B cell (primary cell): ENCODE results near the gene CDC20B. TPM values are rescaled to one million over a fixed set of nuclear protein-coding genes. Genes with fewer than 3 reads are reported as not detected.

Experiments used
- ATAC-seq: fragments of 200-7000 bp; cut with Tn5 transposase; one replicate; pipeline ENCODE4 v1.10.0; 2021; ENCODE audit warnings: low read depth, mild to moderate bottlenecking, moderate number of reproducible peaks, moderate library complexity
- CTCF ChIA-PET: fragments of 350-600 bp; sonication (Branson Sonifier 250); formaldehyde crosslinking; loops from one replicate; lab custom pipeline; 2021; ENCODE audit warnings: antibody characterized with exemption, inconsistent platforms; lab: Charles Lee
- POLR2A ChIA-PET: fragments of 350-600 bp; sonication (Branson Sonifier 250); formaldehyde crosslinking; loops from one replicate; lab custom pipeline; 2021; ENCODE audit warnings: antibody characterized with exemption; lab: Charles Lee
- DNase-seq: peaks from one replicate; pipeline ENCODE4 v3.0.0; 2013
- H2AFZ ChIP-seq: 2 replicates; pipeline ENCODE4 v1.6.1; 2012; ENCODE audit warnings: mild to moderate bottlenecking, low read depth, low read length; ENCODE audit not compliant: insufficient read depth, poor library complexity, severe bottlenecking
- H3K27ac ChIP-seq, 2 donors: 1 replicate in 1 of 2; 2 replicates in 1 of 2; pipeline ENCODE4 v1.5.1; 2012 to 2013; ENCODE audit warnings: low read length in 2 of 2, mild to moderate bottlenecking in 2 of 2, moderate library complexity in 1 of 2
- H3K27me3 ChIP-seq, 4 experiments: fragments of 200-600 bp in 1 of 4; sonication (generic) in 1 of 4; replicated peaks in 1 of 4; 1 replicate in 2 of 4; 2 replicates in 2 of 4; pipeline versions ENCODE4 v1.6.1 to v1.7.0; 2013 to 2016; ENCODE audit warnings: low read length in 3 of 4, mild to moderate bottlenecking in 2 of 4, mixed read lengths in 1 of 4, moderate library complexity in 1 of 4; ENCODE audit not compliant: insufficient read depth in 4 of 4, control insufficient read depth in 3 of 4; ENCODE audit errors: control extremely low read depth in 1 of 4
- H3K36me3 ChIP-seq, 2 experiments: replicated peaks in 1 of 2; 1 replicate in 1 of 2; 2 replicates in 1 of 2; pipeline versions ENCODE4 v1.6.1 to v1.7.1; 2013; ENCODE audit warnings: low read length in 1 of 2; ENCODE audit not compliant: insufficient read depth in 2 of 2, control insufficient read depth in 1 of 2; ENCODE audit errors: control extremely low read depth in 1 of 2, extremely low read depth in 1 of 2
- H3K4me1 ChIP-seq, 2 donors: fragments of 200-600 bp in 1 of 2; sonication (generic) in 1 of 2; 1 replicate in 1 of 2; 2 replicates in 1 of 2; pipeline versions ENCODE4 v1.5.1 to v1.6.1; 2013 to 2017; ENCODE audit warnings: low read length in 2 of 2; ENCODE audit not compliant: control insufficient read depth in 2 of 2, insufficient read depth in 2 of 2
- H3K4me2 ChIP-seq: replicated peaks from 2 replicates; pipeline ENCODE3; 2012; ENCODE audit warnings: mild to moderate bottlenecking, low read depth, low read length; ENCODE audit not compliant: poor library complexity, severe bottlenecking
- H3K4me3 ChIP-seq, 5 experiments: fragments of 200-600 bp in 1 of 5; sonication (generic) in 1 of 5; 1 replicate in 3 of 5; 2 replicates in 2 of 5; pipeline versions ENCODE4 v1.5.1 to v1.7.0; 2011 to 2016; ENCODE audit warnings: low read length in 4 of 5, mild to moderate bottlenecking in 4 of 5, low read depth in 2 of 5, control low read depth in 1 of 5, moderate library complexity in 1 of 5; ENCODE audit not compliant: insufficient read depth in 1 of 5; ENCODE audit errors: control extremely low read depth in 1 of 5, extremely low read depth in 1 of 5
- H3K79me2 ChIP-seq: fragments of 200-600 bp; sonication (generic); one replicate; pipeline ENCODE4 v1.6.0; 2016; ENCODE audit warnings: low read length; ENCODE audit not compliant: control insufficient read depth, insufficient read depth
- H3K9ac ChIP-seq: fragments of 200-600 bp; sonication (generic); 2 replicates; pipeline ENCODE4 v1.6.1; 2017; ENCODE audit warnings: mild to moderate bottlenecking, low read length, moderate library complexity
- H3K9me3 ChIP-seq, 3 donors: one replicate each; pipeline versions ENCODE4 v1.6.1 to v1.7.1; 2013; ENCODE audit warnings: low read length in 2 of 3; ENCODE audit not compliant: control insufficient read depth in 2 of 3, insufficient read depth in 1 of 3; ENCODE audit errors: control extremely low read depth in 1 of 3
- H4K20me1 ChIP-seq: 2 replicates; pipeline ENCODE4 v1.6.0; 2012; ENCODE audit warnings: mild to moderate bottlenecking, low read length; ENCODE audit not compliant: insufficient read depth, control insufficient read depth, poor library complexity, severe bottlenecking
- H3K27ac Mint-ChIP-seq: one replicate; pipeline ENCODE4 v1.8.0; 2021; ENCODE audit warnings: mixed read lengths
- H3K27me3 Mint-ChIP-seq: one replicate; pipeline ENCODE4 v1.8.0; 2021; ENCODE audit warnings: mixed read lengths
- H3K4me1 Mint-ChIP-seq: one replicate; pipeline ENCODE4 v1.8.0; 2021; ENCODE audit warnings: mixed read lengths
- H3K4me3 Mint-ChIP-seq: one replicate; pipeline ENCODE4 v1.8.0; 2021; ENCODE audit warnings: mixed read lengths
- H3K9me3 Mint-ChIP-seq: one replicate; pipeline ENCODE4 v1.8.0; 2022; ENCODE audit warnings: mixed read lengths; ENCODE audit not compliant: insufficient read depth
- EZH2 ChIP-seq: IDR thresholded peaks from 2 replicates; pipeline ENCODE4 v1.6.1; 2012; ENCODE audit warnings: borderline replicate concordance, low read depth, mild to moderate bottlenecking, moderate library complexity, low read length; ENCODE audit not compliant: insufficient read depth, poor library complexity, severe bottlenecking
- WGBS: methylation state at CpG from one replicate; pipeline ENCODE4 v1.1.5; 2013; ENCODE audit warnings: missing lambda C conversion rate; ENCODE audit not compliant: insufficient coverage; 5-methylcytosine and 5-hydroxymethylcytosine counted together
- intact Hi-C: fragments of 100-400 bp; cut with micrococcal nuclease; formaldehyde crosslinking; loops from one replicate; pipeline ENCODE4 v1.10.0; 2022
- polyA plus RNA-seq: library from polyadenylated mRNA; depleted of rRNA; stranded (reverse); fragments of >200 nt; gene quantifications from 2 replicates; pipeline ENCODE4 v1.2.3, GENCODE V29; 2012
- total RNA-seq, 2 donors: library from RNA; stranded (reverse); fragments of 120-200 nt in 1 of 2; gene quantifications; 1 replicate in 1 of 2; 2 replicates in 1 of 2; pipeline versions ENCODE4 v1.2.3 to v1.2.4, GENCODE V29; 2013 to 2022
- TF ChIP-seq, protein P1 (sequence below): fragments of 200-600 bp; IDR thresholded peaks from one replicate; pipeline ENCODE4 v1.8.0; 2022; ENCODE audit warnings: antibody characterized with exemption, mild to moderate bottlenecking

CDC20B gene
- total and polyA plus RNA-seq, 2 donors (not counting 1 experiment from before 2014, with no cell fraction given) = 0.09 TPM; not detected in 1

- peak; percentile 57 for DNase-seq
- TF ChIP-seq, protein P1, sequence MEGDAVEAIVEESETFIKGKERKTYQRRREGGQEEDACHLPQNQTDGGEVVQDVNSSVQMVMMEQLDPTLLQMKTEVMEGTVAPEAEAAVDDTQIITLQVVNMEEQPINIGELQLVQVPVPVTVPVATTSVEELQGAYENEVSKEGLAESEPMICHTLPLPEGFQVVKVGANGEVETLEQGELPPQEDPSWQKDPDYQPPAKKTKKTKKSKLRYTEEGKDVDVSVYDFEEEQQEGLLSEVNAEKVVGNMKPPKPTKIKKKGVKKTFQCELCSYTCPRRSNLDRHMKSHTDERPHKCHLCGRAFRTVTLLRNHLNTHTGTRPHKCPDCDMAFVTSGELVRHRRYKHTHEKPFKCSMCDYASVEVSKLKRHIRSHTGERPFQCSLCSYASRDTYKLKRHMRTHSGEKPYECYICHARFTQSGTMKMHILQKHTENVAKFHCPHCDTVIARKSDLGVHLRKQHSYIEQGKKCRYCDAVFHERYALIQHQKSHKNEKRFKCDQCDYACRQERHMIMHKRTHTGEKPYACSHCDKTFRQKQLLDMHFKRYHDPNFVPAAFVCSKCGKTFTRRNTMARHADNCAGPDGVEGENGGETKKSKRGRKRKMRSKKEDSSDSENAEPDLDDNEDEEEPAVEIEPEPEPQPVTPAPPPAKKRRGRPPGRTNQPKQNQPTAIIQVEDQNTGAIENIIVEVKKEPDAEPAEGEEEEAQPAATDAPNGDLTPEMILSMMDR = no peak
- peak; percentile 95 for TF ChIP-seq EZH2
- CTCF ChIA-PET = interaction anchor here (1.6 kb wide), 1 partner anchor 58 kb away, joined by 3 read pairs; no protein-coding TSS in a partner anchor
- under 1% methylated on average over 44 of the region's 44 CpGs for WGBS
- Mint-ChIP-seq H3K4me1 (peaks cover 34% of the 10 kb centered on the region), H3K9me3 (peaks cover 2% of the 10 kb centered on the region), H3K27ac (no peak overlapping the region), H3K4me3 (peak overlapping the region; percentile 64), H3K27me3 (peaks cover 61% of the 10 kb centered on the region)
- H3K36me3 ChIP-seq = no peaks in the 10 kb centered on the region
- H3K27me3 ChIP-seq = peaks cover 3 to 66% (median 59%) of the 10 kb centered on the region in 4 experiments
- H3K79me2 ChIP-seq = no peaks in the 10 kb centered on the region
- peaks cover 33 to 37% of the 10 kb centered on the region in 2 donors for H3K4me1 ChIP-seq
- H2AFZ ChIP-seq = peak overlapping the region; percentile 53
- POLR2A ChIA-PET = no interaction called here
- ATAC-seq = no peak
- no peak overlapping the region for H3K27ac ChIP-seq
- intact Hi-C loops = no loop called here
- H3K9ac ChIP-seq = peak overlapping the region; percentile 40
- H3K4me2 ChIP-seq = peak overlapping the region; percentile 73
- no peaks in the 10 kb centered on the region for H4K20me1 ChIP-seq
- H3K4me3 ChIP-seq = peak overlapping the region in 3 of 5 experiments; percentile 8 to 45 (median 29)
- peaks cover 0 to 12% (median 5%) of the 10 kb centered on the region in 3 donors for H3K9me3 ChIP-seq
Measured at GRCh38 chr5:55176176-55176818, 3.3 kb upstream of the CDC20B start.

DNA sequence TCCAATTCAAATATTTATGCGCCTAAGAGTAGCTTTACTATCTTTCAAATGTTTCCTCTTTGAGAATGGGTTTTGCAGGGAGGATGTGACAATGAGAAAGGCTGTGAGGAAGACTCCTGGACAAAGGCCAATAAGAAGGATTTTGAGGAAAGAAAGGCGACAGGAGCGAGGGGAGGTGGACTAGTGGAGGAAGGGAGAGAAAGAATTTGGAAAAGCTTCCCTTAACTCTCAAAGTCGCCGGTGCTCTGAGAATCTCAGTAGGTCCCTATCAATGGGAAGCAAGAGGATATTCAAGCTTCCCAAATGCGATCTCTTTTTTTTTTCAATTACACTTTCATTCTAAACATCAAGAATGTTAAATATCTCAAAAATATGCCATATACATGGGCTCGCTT, 2.8 kb upstream of the CDC20B start:
- no peaks in the 10 kb centered on the region for H3K36me3 ChIP-seq
- intact Hi-C loops = no loop called here
- H3K4me3 ChIP-seq = peak overlapping the region in 1 of 5 experiments; percentile 45
- peaks cover 33 to 37% of the 10 kb centered on the region in 2 donors for H3K4me1 ChIP-seq
- no peak overlapping the region for H3K27ac ChIP-seq
- peaks cover 55% of the 10 kb centered on the region for H3K27me3 Mint-ChIP-seq
- H3K79me2 ChIP-seq = no peaks in the 10 kb centered on the region
- peak overlapping the region; percentile 73 for H3K4me2 ChIP-seq
- DNase-seq (no peak), ATAC-seq (no peak)
- ChIA-PET CTCF (interaction anchor here (1.6 kb wide), 1 partner anchor 59 kb away, joined by 3 read pairs; no protein-coding TSS in a partner anchor), POLR2A (no interaction called here)
- H3K27me3 ChIP-seq = peaks cover 3 to 70% (median 58%) of the 10 kb centered on the region in 4 experiments
- no peak overlapping the region for H2AFZ ChIP-seq
- peaks cover 0 to 12% (median 5%) of the 10 kb centered on the region in 3 donors for H3K9me3 ChIP-seq
- H3K4me3 Mint-ChIP-seq = peak overlapping the region; percentile 64
- WGBS = 13% methylated on average over 6 of the region's 7 CpGs
- H3K9ac ChIP-seq = peak overlapping the region; percentile 40
- H4K20me1 ChIP-seq = no peaks in the 10 kb centered on the region
- peaks cover 2% of the 10 kb centered on the region for H3K9me3 Mint-ChIP-seq
- H3K4me1 Mint-ChIP-seq = peaks cover 34% of the 10 kb centered on the region
- TF ChIP-seq, protein P1 = no peak
- peak; percentile 0 for TF ChIP-seq EZH2
- no peak overlapping the region for H3K27ac Mint-ChIP-seq
